Diencephalon (tissue), 1 donor: ENCODE measurements around the gene CLEC2D. TPM values are rescaled to one million over a fixed set of nuclear protein-coding genes. Genes with fewer than 3 reads are reported as not detected.

ENCODE experiments used
- small RNA-seq: library from RNA; depleted of rRNA; stranded (forward); fragments of <200 nt; gene quantifications from one replicate; pipeline ENCODE3, GENCODE V24; 2014
- total RNA-seq: library from RNA; depleted of rRNA; stranded (reverse); fragments of >200 nt; gene quantifications from one replicate; pipeline ENCODE4 v1.2.3, GENCODE V29; 2014

CLEC2D gene, protein sequence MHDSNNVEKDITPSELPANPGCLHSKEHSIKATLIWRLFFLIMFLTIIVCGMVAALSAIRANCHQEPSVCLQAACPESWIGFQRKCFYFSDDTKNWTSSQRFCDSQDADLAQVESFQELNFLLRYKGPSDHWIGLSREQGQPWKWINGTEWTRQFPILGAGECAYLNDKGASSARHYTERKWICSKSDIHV
- total RNA-seq: 10.1 TPM

DNA sequence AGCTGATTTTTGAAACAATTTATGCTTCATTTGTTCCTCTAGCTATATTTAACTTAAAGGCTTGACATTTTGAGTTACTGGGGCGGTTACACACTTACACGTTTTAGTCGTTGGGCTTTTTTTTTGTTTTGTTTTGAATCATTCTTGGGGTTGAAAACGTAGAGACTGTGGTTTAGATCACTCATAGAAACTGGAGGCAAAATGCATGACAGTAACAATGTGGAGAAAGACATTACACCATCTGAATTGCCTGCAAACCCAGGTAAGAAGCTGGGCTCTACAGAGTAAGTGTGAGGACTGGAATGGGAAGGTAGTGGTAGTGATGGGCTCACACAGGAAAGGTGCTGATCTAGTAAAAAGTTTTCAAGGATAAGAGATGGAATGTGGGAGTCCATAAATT is at the start of gene CLEC2D:
TSS of gene CLEC2D (plus strand) at position 180 of the 400 bp plus-strand sequence. CDS start at position 202, 22 bp downstream.

DNA sequence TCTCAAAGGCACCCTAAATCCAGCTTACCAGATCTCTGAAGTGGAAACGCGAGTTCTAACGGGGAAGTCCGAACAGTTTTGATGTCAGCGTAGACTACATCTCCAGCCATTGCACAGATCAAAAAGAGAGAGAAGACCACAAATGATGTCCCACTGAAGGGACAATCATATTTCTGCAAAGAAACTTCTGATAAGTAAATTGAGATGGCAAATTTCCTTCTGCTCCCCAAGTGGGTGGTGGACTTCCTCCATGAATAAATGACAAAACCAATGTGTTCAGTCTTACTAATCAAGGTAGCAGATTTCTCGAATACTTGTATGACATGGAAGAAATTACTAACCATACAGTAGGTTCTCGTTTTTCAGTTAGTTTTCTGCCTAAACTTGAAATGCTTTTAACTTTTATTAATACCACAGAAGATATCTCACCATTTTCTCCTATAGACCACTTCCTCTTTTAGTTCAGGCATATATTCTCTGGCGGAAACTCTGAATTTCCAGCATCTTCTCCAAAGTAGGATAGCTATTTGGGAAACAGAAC is 63.5 kb downstream of the CLEC2D start, which contains the start of gene CLECL1:
TSS of gene CLECL1 (minus strand) at position 177 of the 541 bp plus-strand sequence.

Small RNA genes within 50 kb of the gene (small RNA-seq; reads per million reads assigned to genes)
- gene AC010186.4: not detected
- gene RNU6-700P: not detected

Other genes starting within 250 kb of the CLEC2D start
- gene KLRB1, start 61.8 kb upstream of the CLEC2D start, total RNA-seq: not detected
- gene CLECL1, start 63.4 kb downstream of the CLEC2D start, total RNA-seq: not detected
- gene CD69, start 91.2 kb downstream of the CLEC2D start, total RNA-seq: 1.2 TPM
- 0.46 TPM for gene KLRF1, start 157.8 kb downstream of the CLEC2D start, total RNA-seq
- 2.1 TPM for gene CLEC2B, start 199.6 kb downstream of the CLEC2D start, total RNA-seq
- not detected for gene KLRF2, start 211.8 kb downstream of the CLEC2D start, total RNA-seq